Activated CD8-positive, alpha-beta T cell treated with anti-CD3 and anti-CD28 coated beads, Interleukin-2, amount 10 ng/mL, durations not matched to agents 7 days and 5 days (primary cell): Measurements from ENCODE around the gene TXNDC9. TPM values are rescaled to one million over a fixed set of nuclear protein-coding genes. Genes with fewer than 3 reads are reported as not detected.

ENCODE experiments used
- total RNA-seq, 2 experiments: library from RNA; stranded (reverse); gene quantifications; one replicate each; pipeline ENCODE4 v1.2.3, GENCODE V29; 2021

The TXNDC9 gene
- total RNA-seq, 2 experiments from 2014 or later: 34.7 to 38.3 TPM

Other genes with a start within 250 kb of the TXNDC9 start
- under 1 TPM; 0.37 to 0.86 TPM for gene C2orf15, start 194.6 kb downstream of the TXNDC9 start, total RNA-seq
- 1 to 10 TPM; 6.0 to 6.9 TPM for gene TSGA10, start 181.4 kb downstream of the TXNDC9 start, total RNA-seq
- 1 to 10 TPM; 7.5 to 7.9 TPM for gene LIPT1, start 181.4 kb downstream of the TXNDC9 start, total RNA-seq
- 10 to 100 TPM; 51.3 to 53.3 TPM for gene MITD1, start 155.3 kb downstream of the TXNDC9 start, total RNA-seq
- 10 to 100 TPM; 23.3 to 24.4 TPM for gene MRPL30, start 155.1 kb downstream of the TXNDC9 start, total RNA-seq
- gene LYG2, start 80.7 kb downstream of the TXNDC9 start, total RNA-seq: not detected
- 1 to 10 TPM; 1.4 to 1.6 TPM for gene LYG1, start 35.1 kb downstream of the TXNDC9 start, total RNA-seq
- gene EIF5B, start 1.1 kb upstream of the TXNDC9 start, total RNA-seq: 10 to 100 TPM; 47.5 TPM
- gene REV1, start 153.7 kb upstream of the TXNDC9 start, total RNA-seq: 10 to 100 TPM; 39.4 to 42.1 TPM